AG10803 (cell line): ENCODE results near the gene MIPEP.
"Not testable (repeated sequence)": the region's sequence is repeated elsewhere in the genome, so short reads cannot be mapped to it uniquely, and the experiment has no call there.

ENCODE experiments used
- DNase-seq: peaks from one replicate; pipeline ENCODE4 v3.0.0; 2010; ENCODE audit warnings: low read depth
- H3K4me3 ChIP-seq: 2 replicates; pipeline ENCODE4 v1.5.1; 2011; ENCODE audit warnings: mild to moderate bottlenecking, low read length, control low read depth
- TF ChIP-seq, protein P1 (sequence below): conservative IDR thresholded peaks from 2 replicates; pipeline ENCODE4 v1.5.1; 2011; ENCODE audit warnings: mild to moderate bottlenecking, low read length, control low read depth, inconsistent platforms

MIPEP gene

DNA sequence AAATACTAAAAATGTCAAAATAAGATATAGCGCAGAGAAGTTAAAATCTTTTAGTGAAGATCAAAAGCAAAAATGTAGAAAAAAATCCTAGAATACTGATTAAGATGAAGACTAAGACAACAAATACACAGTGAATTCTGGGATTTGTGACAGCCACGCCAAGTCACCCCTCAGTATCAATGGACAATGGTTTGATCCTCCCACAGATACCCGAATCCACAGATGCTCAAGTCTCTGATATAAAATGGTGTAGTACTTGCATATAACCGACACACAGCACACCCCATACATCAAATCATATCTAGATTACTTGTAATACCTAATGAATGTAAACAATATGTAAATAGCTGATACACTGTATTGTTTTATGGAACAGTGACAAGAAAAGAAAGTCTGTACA lies 5.9 kb downstream of the MIPEP start:
- TF ChIP-seq, protein P1, sequence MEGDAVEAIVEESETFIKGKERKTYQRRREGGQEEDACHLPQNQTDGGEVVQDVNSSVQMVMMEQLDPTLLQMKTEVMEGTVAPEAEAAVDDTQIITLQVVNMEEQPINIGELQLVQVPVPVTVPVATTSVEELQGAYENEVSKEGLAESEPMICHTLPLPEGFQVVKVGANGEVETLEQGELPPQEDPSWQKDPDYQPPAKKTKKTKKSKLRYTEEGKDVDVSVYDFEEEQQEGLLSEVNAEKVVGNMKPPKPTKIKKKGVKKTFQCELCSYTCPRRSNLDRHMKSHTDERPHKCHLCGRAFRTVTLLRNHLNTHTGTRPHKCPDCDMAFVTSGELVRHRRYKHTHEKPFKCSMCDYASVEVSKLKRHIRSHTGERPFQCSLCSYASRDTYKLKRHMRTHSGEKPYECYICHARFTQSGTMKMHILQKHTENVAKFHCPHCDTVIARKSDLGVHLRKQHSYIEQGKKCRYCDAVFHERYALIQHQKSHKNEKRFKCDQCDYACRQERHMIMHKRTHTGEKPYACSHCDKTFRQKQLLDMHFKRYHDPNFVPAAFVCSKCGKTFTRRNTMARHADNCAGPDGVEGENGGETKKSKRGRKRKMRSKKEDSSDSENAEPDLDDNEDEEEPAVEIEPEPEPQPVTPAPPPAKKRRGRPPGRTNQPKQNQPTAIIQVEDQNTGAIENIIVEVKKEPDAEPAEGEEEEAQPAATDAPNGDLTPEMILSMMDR: no peak
- DNase-seq: no peak
- no peak overlapping the region for H3K4me3 ChIP-seq

DNA sequence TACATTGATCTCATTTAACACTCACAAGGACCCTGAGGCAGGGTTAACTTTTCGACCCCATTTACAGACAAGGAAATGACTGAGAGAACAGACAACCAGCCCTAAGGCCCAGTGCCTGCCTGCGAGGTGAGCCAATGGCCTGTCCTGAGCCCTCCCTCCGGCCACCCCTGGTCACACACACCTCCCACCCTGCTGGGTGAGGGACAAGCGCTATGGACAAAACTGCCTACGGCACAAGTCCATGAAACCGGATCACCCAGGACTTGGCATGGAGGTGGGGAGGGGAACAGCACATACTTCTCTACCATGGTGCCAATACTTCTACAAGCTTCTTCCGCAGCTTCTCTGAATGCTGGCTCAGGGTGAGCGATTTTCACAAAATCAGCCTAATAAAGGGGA lies 7.8 kb downstream of the MIPEP start:
- not testable (repeated sequence) for H3K4me3 ChIP-seq, DNase-seq

DNA sequence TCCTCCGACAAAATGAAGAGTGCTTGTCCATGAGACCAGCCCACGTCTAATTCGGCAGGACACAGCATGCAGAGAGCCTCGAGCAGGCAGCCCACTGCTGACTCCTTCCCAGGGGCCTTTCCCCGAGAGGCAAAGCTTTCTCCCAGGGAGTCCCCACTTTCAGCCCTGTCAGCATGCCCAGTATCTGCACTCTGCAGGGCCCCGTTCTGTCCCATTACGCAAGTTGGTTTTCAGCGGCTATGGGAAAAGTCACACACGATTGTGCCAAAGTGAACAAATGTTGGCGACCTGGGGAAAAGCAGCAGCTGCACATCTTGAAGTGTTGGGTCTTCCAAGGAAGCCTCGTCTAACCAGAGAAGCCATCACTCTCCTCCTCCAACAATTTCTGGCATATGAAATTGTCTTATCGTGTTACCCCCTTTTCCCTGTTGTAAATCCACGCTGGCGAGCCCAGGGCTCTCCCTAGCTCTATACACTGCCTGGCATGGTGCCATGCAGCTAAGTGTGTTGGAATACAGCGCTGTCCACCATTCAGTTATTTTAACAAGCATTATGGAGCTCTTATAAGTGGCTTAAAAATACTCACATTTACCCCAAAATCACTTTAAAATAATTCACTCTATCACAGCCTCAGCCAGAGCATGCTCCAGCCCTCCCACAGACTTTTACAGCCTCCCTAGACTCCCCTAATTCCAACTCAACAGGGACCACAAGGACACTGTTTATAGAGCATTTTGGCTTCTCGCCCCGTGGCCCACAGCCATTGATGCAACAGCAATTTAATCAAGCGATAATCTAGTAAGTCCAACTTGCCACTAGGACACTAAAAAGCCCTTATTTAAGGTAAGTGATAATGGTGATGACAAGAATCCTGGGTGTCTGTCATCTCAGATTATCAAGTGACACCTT lies 8.5 kb downstream of the MIPEP start:
- not testable (repeated sequence) for DNase-seq, H3K4me3 ChIP-seq

- no peak for DNase-seq
- no peak overlapping the region for H3K4me3 ChIP-seq
- TF ChIP-seq, protein P1: no peak
Observed at GRCh38 chr13:23877286-23877685, 11.9 kb downstream of the MIPEP start.

GRCh38 chr13:23876265-23876664 lies 12.9 kb downstream of the MIPEP start:
- TF ChIP-seq, protein P1: peak; percentile 67
- peak; percentile 35 for DNase-seq
- no peak overlapping the region for H3K4me3 ChIP-seq

DNA sequence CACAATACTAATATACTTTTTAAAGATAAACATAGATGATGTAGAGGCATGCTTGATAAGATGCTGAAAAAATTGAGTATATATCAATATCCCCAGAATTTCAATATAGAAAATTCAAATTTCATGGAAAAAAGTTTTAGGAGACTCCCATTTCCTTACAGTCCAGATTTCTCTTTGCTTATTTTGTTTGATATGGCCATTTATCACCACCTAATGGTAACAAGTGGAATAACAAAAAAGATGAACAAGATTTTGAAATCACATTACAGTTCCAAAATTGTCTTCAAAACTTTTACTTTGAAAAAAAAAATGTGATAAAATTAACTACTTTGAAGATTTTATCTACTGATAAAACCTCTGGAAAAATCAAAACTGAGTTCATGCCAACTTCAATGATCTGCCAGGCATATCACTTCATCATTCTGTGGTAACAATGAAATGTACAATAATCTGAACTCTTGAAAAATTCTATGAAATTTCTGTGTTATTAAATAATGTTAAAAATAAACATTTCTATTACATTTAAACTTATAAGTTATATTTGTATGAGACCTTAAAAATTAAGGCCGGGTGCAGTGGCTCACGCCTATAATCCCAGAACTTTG lies 17.5 kb downstream of the MIPEP start:
- TF ChIP-seq, protein P1: peak; percentile 67
- no peak overlapping the region for H3K4me3 ChIP-seq
- DNase-seq: peak; percentile 60

GRCh38 chr13:23870356-23871140 lies 18.7 kb downstream of the MIPEP start:
- H3K4me3 ChIP-seq: no peak overlapping the region
- DNase-seq: peak; percentile 9
- TF ChIP-seq, protein P1: peak; percentile 32
